Endothelial cell of umbilical vein (primary cell): ENCODE measurements around the gene CEP104.
"Not testable (repeated sequence)": the region's sequence is repeated elsewhere in the genome, so short reads cannot be mapped to it uniquely, and the experiment has no call there.

Source experiments
- EZH2 ChIP-seq: IDR thresholded peaks from 2 replicates; pipeline ENCODE4 v1.6.1; 2012; ENCODE audit warnings: borderline replicate concordance, low read depth, mild to moderate bottlenecking, moderate library complexity, low read length, inconsistent platforms; ENCODE audit not compliant: severe bottlenecking
- GATA2 ChIP-seq: IDR thresholded peaks from 2 replicates; pipeline ENCODE4 v1.7.0; 2011; ENCODE audit warnings: low read depth, mild to moderate bottlenecking, moderate library complexity, mixed read lengths, low read length; ENCODE audit not compliant: insufficient read length, insufficient read depth
- JUN ChIP-seq: IDR thresholded peaks from 2 replicates; pipeline ENCODE4 v1.6.1; 2011; ENCODE audit warnings: borderline replicate concordance, low read depth; ENCODE audit not compliant: insufficient read length, insufficient read depth
- MYC ChIP-seq: IDR thresholded peaks from one replicate; pipeline ENCODE4 v1.6.1; 2011; ENCODE audit warnings: mild to moderate bottlenecking, low read depth, low read length
- POLR2A ChIP-seq: IDR thresholded peaks from 2 replicates; pipeline ENCODE4 v1.6.1; 2012; ENCODE audit warnings: low read depth, mild to moderate bottlenecking, control low read depth, low read length
- POLR2AphosphoS5 ChIP-seq: IDR thresholded peaks from 2 replicates; pipeline ENCODE4 v1.6.1; 2012; ENCODE audit warnings: low read depth, mild to moderate bottlenecking, control low read depth, low read length, moderate library complexity; ENCODE audit not compliant: insufficient read depth
- TF ChIP-seq, protein P1 (sequence below), 2 donors: IDR thresholded peaks; 1 replicate in 1 of 2; 2 replicates in 1 of 2; pipeline ENCODE4 v1.5.1; 2011; ENCODE audit warnings: low read length in 2 of 2, mild to moderate bottlenecking in 2 of 2, moderate library complexity in 2 of 2, control low read depth in 1 of 2, inconsistent platforms in 1 of 2, low read depth in 1 of 2; ENCODE audit not compliant: insufficient read depth in 1 of 2; ENCODE audit errors: extremely low read depth in 1 of 2
- TF ChIP-seq, protein P2 (sequence below): IDR thresholded peaks from 2 replicates; pipeline ENCODE4 v1.6.1; 2011; ENCODE audit not compliant: insufficient read depth, insufficient read length

DNA sequence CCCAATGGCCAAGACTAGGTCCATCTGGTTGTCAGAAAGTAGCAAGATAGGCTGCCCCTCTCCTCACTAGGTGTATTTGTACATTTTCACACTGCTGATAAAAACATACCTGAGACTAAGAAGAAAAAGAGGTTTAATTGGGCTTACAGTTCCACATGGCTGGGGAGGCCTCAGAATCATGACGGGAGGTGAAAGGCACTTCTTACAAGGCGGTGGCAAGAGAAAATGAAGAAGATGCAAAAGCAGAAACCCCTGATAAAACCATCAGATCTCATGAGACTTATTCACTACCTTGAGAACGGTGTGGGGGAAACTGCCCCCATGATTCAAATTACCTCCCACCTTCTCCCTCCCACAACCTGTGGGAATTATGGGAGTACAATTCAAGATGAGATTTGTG, 56.2 kb downstream of the CEP104 start:
- TF ChIP-seq, protein P1, sequence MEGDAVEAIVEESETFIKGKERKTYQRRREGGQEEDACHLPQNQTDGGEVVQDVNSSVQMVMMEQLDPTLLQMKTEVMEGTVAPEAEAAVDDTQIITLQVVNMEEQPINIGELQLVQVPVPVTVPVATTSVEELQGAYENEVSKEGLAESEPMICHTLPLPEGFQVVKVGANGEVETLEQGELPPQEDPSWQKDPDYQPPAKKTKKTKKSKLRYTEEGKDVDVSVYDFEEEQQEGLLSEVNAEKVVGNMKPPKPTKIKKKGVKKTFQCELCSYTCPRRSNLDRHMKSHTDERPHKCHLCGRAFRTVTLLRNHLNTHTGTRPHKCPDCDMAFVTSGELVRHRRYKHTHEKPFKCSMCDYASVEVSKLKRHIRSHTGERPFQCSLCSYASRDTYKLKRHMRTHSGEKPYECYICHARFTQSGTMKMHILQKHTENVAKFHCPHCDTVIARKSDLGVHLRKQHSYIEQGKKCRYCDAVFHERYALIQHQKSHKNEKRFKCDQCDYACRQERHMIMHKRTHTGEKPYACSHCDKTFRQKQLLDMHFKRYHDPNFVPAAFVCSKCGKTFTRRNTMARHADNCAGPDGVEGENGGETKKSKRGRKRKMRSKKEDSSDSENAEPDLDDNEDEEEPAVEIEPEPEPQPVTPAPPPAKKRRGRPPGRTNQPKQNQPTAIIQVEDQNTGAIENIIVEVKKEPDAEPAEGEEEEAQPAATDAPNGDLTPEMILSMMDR (IDR thresholded peaks at IDR 0.05; ENCODE audit: extremely low read depth in 1 of 2, insufficient read depth in 1 of 2, low read depth in 1 of 2, low read length in 2 of 2), result not testable (repeated sequence)
- TF ChIP-seq, protein P2, sequence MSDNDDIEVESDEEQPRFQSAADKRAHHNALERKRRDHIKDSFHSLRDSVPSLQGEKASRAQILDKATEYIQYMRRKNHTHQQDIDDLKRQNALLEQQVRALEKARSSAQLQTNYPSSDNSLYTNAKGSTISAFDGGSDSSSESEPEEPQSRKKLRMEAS, result not testable (repeated sequence)
- not testable (repeated sequence) for TF ChIP-seq POLR2AphosphoS5, EZH2, JUN, POLR2A, MYC, GATA2
